ENCODE data around the gene ANKRD29.
"Not testable (repeated sequence)": the region's sequence is repeated elsewhere in the genome, so short reads cannot be mapped to it uniquely, and the experiment has no call there.

The ANKRD29 gene

GRCh38 chr18:23616258-23616657, 46.5 kb downstream of the ANKRD29 start:
- DNase-seq (ENCODE audit: low read depth in 2 of 2) = no peak

DNA sequence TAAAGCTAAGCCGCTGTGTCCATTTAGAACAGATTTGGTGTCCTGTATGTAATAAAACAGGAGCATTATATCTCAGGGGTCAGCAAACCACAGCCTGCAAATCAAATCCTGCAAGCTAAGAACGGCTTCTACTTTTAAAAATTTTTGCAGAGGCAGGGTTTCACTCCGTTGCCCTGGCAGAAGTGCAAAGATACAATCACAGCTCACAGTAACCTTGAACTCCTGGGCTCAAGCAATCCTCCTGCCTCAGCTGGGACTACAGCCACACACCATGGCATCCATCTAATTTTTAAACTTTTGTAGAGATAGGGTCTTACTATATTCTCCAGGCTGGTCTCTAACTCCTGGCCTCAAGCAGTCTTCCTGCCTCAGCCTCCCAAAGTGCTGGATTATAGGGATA, 47.8 kb downstream of the ANKRD29 start:
- no peak for DNase-seq (ENCODE audit: low read depth in 2 of 2)

DNA sequence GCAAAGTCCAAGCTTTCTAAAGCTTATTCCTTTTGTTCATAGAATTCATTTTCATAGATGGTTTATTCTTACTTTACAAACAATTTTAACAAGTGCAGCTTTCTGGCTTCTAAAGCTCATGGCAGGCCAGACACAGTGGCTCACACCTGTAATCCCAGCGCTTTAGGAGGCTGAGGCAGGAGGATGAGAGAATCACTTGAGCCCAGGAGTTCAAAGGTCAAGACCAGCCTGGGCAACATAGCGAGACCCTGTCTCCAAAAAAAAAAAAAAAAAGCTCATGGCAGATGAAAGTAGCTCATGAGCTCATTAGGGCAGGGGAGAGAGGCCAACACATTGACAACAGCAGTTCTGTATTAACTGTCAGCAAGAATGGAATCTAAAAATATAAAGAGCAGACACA, 48.3 kb downstream of the ANKRD29 start:
- DNase-seq (ENCODE audit: low read depth in 2 of 2) = no peak

- DNase-seq (ENCODE audit: low read depth in 2 of 2) = not testable (repeated sequence)
Observed at GRCh38 chr18:23613091-23613475, 49.6 kb downstream of the ANKRD29 start.

- DNase-seq (ENCODE audit: low read depth in 2 of 2) = no peak
Observed at GRCh38 chr18:23612434-23613090, 50.1 kb downstream of the ANKRD29 start.

GRCh38 chr18:23609390-23610023, 53.2 kb downstream of the ANKRD29 start:
- no peak for DNase-seq (ENCODE audit: low read depth in 2 of 2)

GRCh38 chr18:23608211-23608610, 54.5 kb downstream of the ANKRD29 start:
- no peak for DNase-seq (ENCODE audit: low read depth in 2 of 2)

- no peak for DNase-seq (ENCODE audit: low read depth in 2 of 2)
Observed at GRCh38 chr18:23605941-23606340, 56.8 kb downstream of the ANKRD29 start.

DNA sequence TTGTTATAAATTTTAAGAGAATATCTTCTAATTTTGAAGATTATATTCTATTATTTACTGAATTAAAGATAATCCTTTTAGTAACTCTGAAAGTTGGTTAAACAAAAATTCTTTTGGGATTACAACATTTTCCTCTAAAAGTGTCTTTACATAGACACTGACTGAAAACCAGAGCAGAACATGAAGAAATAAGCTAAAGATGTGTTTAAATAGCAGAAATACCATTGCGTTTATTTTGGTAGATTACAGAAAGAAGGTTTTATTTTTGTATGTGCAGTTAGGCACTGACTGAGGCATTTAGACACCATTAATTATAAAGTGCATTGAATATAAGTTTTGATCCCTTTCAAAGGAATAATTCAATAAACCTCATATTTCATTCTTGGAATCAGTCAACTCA, 62.9 kb downstream of the ANKRD29 start:
- no peak for DNase-seq (ENCODE audit: low read depth in 2 of 2)

DNA sequence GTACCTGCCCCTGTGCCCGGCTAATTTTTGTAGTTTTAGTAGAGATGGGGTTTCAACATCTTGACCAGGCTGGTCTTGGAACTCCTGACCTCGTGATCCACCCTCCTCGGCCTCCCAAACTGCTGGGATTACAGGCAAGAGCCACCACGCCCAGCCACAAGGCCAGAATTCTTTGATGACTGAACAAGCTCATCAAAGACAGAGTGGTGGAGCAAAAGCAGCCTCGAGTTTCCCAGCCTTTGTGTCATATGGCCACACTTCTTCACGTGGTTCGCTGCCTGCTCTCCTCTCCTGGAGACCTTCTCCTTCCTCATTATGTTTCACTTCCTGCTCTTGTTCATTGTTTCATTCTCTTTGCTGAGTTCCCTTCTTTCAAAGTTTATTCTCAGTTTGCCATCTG, 66.5 kb downstream of the ANKRD29 start:
- DNase-seq (ENCODE audit: low read depth in 2 of 2) = no peak

- DNase-seq (ENCODE audit: low read depth in 2 of 2) = no peak
Observed at GRCh38 chr18:23595591-23595990, 67.1 kb downstream of the ANKRD29 start.

DNA sequence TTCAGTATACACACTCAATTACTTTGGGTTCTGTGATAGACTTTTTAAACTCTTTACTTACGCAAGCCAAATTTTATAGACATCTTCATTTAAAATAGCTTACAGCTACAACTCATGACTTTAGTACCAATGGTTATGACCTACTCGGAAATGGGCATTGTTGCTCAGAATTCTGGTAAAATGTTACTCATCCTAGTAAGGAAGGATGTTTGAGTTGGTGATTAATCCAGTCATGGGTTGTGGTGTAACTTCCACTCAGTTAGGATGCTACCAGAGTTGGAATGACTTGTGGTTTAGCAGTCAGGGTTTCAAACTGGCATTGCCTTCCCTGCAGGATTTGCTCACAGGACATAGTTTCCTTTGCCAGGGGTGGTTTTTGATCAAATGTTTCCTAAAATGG, 69.0 kb downstream of the ANKRD29 start:
- DNase-seq (ENCODE audit: low read depth in 2 of 2) = no peak

GRCh38 chr18:23592911-23593310, 69.8 kb downstream of the ANKRD29 start:
- DNase-seq (ENCODE audit: low read depth in 2 of 2) = no peak

GRCh38 chr18:23591011-23591410, 71.7 kb downstream of the ANKRD29 start:
- DNase-seq (ENCODE audit: low read depth in 2 of 2) = no peak

- DNase-seq (ENCODE audit: low read depth in 2 of 2) = no peak
Observed at GRCh38 chr18:23588836-23589560, 73.7 kb downstream of the ANKRD29 start.

GRCh38 chr18:23587220-23587642, 75.5 kb downstream of the ANKRD29 start:
- DNase-seq (ENCODE audit: low read depth in 2 of 2) = no peak

DNA sequence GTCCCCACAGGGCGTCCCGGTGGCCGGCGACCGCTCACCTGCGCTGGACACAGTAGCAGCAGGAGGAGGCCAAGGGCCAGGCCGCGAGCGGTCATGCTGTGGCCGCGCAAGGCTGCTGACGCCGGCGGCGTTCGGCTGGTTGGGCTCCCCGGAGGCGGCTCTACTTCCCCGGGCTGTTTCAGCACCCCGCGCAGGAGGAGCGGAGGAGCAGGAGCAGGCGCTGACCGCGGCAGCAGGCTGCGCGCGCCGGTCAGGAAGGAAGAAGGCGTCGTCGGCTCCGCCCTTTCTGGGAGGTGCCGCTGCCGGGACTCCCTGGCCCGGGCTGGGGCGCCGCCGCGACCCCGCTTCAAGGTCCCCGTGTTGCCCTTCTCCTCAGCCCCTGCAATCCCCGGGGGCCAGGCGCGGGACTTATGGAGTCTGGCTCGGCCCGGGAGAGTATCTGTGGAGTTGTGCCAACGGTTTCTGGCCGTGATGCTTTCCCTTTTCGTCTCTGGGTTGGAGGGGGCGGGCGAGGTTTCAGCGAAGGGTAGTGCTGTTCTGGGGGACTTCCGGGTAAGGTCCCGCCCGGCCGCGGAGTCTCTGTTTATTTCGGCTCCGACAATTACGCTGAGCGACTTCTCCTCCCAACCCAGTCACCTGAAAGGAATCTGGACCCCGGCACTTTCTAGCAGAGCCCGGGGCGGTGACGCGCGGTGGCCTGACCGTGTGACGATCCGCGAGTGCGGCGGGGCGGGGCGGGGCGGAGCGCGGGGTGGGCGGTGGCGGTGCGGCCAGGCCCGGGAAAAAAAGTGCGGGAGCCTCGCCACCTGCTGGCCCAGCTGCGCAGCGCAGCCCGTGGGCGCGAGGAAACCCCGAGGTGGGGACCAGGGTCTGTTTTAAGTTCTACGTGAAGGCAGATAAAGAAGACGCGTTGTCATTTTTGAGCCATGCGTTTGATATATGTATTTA, 76.2 kb downstream of the ANKRD29 start, which contains the start of gene NPC1:
TSS of gene NPC1 (minus strand) at position 258 of the 948 bp plus-strand sequence. CDS start at position 95, 163 bp downstream.
- peak; percentile 79 to 89 for DNase-seq (ENCODE audit: low read depth in 2 of 2)

DNA sequence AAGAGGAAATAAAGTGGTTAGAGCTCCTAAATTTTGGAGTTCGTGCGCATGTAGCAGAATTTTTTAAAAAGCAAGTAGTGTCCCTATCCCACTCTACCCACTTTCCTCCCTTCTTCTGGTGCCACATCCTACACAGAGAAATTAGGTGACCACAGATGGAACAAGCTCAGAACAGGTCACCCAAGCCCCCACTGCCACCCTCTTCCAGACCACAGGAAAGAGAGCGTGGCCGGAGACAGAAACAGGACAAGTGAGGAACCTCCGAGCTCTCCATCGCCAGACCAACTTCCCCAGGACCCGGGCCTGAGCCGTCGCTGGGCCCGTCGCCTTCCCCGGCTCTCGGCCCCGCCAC, 76.8 kb downstream of the ANKRD29 start:
- no peak for DNase-seq (ENCODE audit: low read depth in 2 of 2)

- no peak for DNase-seq (ENCODE audit: low read depth in 2 of 2)
Observed at GRCh38 chr18:23585007-23585871, 77.5 kb downstream of the ANKRD29 start.

DNA sequence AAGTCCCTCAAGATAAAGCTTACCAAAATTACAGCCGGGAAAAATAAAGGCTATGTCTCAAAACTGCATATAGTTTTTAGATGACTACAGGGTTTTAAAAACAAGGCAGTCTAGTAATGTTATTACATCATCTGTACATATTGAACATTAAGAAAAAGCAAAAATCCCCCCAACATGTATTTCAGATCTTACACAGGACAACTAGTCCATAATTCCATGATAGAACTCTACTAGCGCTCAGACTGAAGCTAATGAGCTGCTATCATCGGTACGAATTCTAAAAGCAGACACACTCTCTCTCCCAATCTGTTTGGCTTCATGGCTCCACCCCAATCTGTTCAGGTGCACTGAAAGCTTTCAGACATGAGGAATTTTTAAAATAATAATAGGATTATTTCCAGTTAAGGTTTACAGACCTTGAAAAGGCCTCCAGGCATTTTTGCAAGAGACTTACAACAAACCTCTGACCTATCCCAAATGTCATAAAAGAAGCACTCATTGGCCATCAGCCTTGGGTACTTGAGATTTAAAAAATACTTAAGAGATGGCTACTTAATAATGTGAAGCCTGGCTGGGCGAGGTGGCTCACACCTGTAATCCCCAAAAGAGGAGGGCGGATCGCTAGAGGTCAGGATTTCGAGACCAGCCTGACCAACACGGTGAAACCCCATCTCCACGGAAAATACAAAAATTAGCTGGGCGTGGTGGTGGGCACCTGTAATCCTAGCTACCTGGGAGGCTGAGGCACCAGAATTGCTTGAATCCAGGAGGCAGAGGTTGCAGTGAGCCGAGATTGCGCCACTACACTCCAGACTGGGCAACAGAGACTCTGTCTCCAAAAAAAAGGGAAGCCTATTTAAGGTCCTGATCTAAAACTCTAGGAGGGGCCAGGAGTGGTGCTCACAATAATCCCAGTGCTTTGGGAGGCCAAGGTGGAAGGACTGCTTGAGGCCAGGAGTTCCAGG, 78.4 kb downstream of the ANKRD29 start:
- no peak for DNase-seq (ENCODE audit: low read depth in 2 of 2)

All from stimulated activated CD8-positive, alpha-beta memory T cell treated with anti-CD3 and anti-CD28 coated beads, Interleukin-15, amount 100 ng/mL, for 4 hours (primary cell).